DMS114 treated with DMSO at 0.1 percent for 48 hours (cell line): ENCODE measurements around the gene MCC.

Experiments
- DNase-seq: peaks from one replicate; lab custom pipeline; 2025; ENCODE audit not compliant: unreplicated experiment; lab: John Stamatoyannopoulos, UW

MCC gene

DNA sequence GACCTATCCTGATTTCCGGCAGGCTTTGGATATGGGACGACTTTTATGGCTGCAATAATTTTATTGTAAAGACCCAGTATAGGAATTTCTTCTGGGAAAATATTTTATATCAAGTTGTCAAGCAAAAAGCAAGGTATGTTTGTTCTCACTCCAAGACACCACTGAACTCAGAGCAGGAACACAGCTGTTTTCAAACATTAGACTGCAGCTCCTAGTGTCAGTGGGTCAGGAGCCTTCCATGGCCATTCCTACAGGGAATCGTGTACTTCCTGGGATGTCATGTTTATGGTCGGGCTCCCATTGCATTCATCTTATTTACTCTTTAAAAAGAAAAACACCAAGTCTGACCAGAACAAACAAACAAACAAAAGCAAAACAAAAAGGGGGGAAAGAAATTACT is 278.8 kb downstream of the MCC start:
- DNase-seq = no peak

DNA sequence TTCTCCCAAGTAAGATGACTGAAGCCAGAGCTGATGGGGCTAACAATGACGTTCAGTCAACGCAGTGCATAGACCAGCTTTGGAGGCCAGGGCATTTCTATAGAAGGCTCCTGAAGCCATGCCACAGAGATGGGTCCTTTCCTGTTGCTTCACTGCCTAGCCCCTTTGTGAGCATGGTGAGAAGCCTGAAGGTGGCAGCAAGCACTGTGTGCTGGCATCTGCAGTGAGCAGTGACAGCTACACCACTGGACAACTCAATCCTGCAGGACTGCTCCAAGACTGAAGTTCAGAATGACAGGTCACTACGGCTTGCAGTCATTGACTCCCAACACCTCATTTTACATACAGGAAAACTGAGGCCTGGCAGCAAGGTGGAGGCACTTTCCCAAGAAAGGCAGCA is 282.4 kb downstream of the MCC start:
- no peak for DNase-seq

DNA sequence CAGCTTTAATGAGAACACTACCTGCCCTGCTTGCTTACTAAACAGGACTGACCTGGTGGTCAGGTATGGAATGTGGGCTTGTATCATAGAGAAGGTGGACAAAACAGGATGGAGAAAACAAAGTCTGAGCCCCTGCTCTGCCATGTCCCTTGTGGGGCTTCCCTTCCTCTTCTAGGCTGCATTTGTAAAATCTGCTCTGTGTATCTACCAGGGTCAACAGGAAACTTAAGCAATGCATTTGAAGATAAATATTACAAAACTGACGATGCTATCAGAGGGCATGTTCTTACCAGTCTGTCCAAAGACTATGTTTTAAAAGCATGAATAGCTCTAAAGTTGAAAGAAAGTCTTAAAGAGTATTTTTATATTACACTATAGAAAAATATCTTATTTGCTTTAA is 282.9 kb downstream of the MCC start:
- no peak for DNase-seq

DNA sequence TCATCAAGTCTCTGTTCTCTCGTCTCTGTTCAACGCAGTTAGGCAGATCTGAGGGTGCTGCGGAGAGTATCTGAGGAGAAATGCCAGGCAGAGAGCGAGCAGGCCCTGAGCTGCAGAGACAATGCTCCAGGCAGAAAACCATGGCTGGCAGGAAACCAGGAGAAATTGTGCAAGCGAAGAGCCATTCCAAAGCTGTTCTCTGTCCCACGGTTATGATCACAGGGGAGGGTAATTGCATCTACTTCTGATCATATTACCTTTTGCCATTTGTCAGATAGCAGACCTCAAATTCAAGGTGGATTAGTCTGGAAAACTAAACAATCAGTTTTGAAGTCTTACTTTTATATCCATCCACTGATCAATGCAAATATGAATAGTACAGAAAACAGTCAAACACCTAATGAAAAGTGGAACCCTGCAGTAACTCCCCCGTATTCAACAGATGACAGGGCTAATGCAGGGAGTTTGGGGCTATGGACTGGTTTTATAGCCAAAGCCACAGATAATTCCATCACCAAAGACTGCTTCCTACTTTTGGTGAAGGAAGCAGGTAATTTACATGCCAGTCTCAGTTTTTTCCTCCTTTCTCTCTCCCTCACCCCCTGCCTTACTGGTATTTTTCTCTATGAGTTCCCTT is 283.6 kb downstream of the MCC start:
- no peak for DNase-seq

- no peak for DNase-seq
Measured at GRCh38 chr5:113203916-113204315, 284.3 kb downstream of the MCC start.

DNA sequence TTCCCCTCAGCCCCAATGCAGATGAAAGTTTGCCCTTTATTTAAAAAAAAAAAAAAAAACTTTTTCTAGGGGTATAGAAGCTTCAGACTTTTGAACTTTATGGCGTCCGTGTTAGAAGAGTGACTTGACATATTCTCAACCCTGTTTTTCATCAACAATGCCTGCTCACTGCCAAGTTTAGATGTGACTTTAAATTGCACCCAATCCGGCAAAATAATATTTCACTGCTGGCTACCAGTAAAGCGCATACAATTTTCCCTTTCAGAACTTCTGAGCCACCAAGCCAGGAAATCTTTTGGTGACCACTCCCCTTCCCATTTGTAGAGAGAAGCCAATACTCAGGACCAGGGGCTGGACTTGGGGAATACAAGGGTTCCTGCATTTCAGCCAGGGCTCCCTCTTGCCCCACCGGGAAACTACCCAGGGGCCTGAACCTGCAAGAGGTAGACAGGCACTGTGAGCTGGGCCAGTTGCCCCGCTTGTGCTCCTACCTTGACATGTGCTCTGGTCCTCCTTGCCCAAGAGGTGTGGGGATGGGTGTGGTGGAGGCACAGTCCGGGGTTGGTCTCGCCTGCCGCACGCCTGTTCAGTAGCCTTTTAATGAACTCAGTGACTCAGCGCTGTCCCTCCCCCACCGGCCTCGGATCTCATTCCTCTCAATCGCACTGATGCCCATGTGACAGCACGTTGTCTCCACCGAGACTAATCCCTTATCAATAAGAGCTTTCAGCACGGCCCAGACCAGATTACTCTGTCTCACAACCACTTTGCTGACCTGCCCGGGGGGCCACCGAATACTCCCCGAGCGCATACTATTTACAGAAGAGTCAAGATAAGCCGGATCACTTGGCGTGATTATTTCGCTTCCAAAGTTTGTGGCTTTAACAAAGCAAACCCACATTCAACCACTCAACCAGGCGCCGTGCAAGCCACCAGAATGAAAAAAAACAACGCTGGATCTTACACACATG is 285.2 kb downstream of the MCC start:
- DNase-seq = no peak

- DNase-seq = no peak
Measured at GRCh38 chr5:113202287-113202686, 286.0 kb downstream of the MCC start.

DNA sequence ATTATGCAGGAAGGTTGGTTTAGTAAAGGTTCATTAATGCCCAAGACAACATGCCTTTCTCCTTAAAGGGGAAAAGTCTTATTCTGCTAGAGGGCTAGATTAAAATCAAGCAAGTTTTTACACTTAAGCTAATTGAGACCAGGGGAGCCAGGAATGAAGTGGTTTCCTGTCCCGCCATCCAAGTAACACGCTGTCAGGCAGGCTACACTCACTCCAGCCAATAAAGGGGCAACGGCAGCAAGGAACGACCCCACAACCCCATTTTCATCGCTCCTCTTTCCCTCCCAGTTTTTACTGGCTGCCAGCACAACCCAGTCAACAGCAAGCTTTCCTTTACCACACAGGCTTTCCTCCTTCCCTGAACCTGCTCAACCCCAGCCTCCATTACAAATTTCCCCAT is 286.5 kb downstream of the MCC start:
- no peak for DNase-seq

- DNase-seq = no peak
Measured at GRCh38 chr5:113199122-113199905, 288.9 kb downstream of the MCC start.

GRCh38 chr5:113197456-113198200 is 290.6 kb downstream of the MCC start:
- no peak for DNase-seq

- DNase-seq = no peak
Measured at GRCh38 chr5:113195771-113196170, 292.5 kb downstream of the MCC start.

GRCh38 chr5:113195251-113195650 is 293.0 kb downstream of the MCC start:
- no peak for DNase-seq

DNA sequence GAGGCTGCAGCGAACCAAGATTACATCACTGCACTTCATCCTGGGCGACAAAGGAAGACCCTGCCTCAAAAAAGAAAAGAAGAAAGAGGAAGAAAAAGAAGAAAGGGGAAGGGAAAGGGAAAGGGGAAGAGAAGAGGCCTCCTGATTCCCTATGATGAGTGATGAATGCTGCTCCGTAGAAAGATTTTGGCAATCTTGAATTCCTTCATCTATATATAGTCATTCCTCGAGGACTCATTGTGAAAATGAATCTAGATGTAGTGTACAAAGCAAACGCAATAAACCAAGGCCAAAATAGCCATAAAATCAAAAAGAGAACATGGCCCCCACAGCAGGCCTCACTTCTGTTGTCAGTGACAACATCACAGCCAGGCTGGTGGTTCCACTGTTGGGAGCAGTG is 293.7 kb downstream of the MCC start:
- no peak for DNase-seq

DNA sequence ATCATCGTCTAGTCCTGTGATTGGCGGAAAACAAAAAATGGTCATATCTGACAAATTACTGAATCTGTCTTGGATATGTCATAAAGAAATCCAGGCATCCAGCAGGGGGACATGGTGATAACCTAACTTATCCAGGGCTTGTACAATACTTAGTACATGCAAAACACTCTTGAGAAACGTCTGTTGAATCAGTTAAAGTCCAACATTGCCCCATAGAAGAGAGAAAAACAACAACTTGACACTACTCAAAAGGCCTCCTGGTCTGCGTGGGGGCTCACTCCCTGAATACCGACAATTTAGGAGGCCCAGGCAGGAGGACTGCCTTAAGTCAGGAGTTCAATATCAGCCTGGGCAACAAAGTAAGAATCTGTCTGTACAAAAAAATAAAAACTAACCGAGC is 294.1 kb downstream of the MCC start:
- DNase-seq = no peak

DNA sequence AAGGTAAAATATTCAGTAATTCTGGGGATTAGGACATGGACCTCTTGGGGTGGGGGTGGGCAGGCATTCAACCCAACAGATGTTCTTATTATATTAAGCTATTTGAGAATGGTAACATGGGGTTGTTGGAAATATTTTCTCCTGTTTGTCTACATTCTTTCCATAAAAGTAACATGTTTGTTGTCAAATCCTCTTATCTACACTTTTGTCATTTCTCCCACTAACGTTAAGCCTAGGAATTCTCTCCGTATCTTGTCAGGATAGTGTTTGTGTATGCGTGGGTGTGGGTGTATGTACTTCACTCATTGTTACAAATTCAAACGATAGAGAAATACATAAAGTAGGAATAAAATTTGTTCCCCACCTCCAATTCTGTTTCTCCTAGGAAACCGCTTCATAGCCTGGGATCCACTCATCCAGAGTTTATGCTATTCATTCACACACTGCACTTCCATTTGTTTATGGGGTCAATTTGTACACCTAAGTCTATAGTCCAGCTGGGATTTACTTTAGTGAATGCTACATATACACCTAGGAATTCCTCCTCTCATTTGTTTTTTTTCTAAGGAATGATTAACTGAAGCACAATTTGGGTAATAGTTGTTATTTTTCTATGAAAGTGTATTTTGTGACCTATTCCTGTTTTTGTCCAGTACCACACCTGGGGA is 294.8 kb downstream of the MCC start:
- no peak for DNase-seq

- DNase-seq = no peak
Measured at GRCh38 chr5:113192541-113192940, 295.7 kb downstream of the MCC start.

GRCh38 chr5:113190347-113190746 is 297.9 kb downstream of the MCC start:
- DNase-seq = no peak

DNA sequence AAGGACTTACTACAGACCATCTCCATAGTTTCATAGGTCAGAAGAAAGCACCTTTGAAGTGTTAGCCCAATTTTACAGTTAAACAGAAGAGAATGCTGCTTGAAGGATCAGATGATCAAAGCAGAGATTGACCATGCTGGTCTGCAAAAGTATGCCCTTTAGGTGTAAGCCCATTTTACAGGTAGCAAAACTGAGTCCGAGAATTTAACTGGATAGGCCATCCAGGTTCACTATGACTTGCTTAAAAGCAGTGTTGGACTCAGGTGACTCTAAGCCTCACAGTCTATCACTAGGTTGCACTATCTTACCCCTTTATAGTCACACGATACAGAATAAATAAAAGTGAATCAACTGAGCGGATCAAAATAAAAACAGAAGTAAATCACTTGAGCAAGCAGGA is 299.0 kb downstream of the MCC start:
- DNase-seq = no peak

DNA sequence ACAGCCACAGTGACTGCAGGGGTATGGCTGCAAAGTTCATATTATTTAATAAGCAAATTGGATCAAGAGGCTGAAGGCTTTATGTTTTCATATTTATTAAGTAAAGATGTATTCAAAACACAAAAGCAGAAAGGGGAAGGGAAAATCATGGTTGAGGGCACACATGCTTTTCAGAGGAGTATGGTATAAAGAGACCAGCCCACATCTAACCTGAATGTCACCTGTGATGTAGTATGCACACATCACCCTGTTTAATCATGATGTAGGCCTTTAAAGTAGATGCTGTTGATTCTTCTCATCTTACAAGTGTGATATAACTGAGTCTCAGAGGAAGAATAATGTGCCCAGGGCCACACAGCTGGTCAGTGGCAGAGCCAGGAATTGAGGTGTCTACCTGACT is 299.8 kb downstream of the MCC start:
- DNase-seq = no peak

GRCh38 chr5:113187906-113188305 is 300.3 kb downstream of the MCC start:
- no peak for DNase-seq
